Prostate gland (tissue), 2 donors: Measurements from ENCODE around the gene OS9. TPM values are rescaled to one million over a fixed set of nuclear protein-coding genes. Genes with fewer than 3 reads are reported as not detected.

Source experiments
- DNase-seq: peaks from one replicate; pipeline ENCODE4 v3.0.0-alpha.2; 2019; ENCODE audit warnings: low spot score
- H3K27ac ChIP-seq, 2 donors: fragments of 200-600 bp; sonication (generic); 2 replicates each; pipeline ENCODE4 v1.5.1; 2017 to 2019
- H3K27me3 ChIP-seq: fragments of 200-600 bp; sonication (generic); replicated peaks from 2 replicates; pipeline ENCODE4 v1.5.1; 2019; ENCODE audit not compliant: insufficient read depth
- H3K36me3 ChIP-seq, 2 donors: fragments of 200-600 bp; sonication (generic); 1 replicate in 1 of 2; 2 replicates in 1 of 2; pipeline versions ENCODE4 v1.5.1 to v1.8.1; 2017 to 2019
- H3K4me1 ChIP-seq: fragments of 200-600 bp; sonication (generic); replicated peaks from 2 replicates; pipeline ENCODE4 v1.5.1; 2019
- H3K4me3 ChIP-seq, 2 donors: fragments of 200-600 bp; sonication (generic); 2 replicates each; pipeline ENCODE4 v1.5.1; 2017 to 2019
- H3K9me3 ChIP-seq: fragments of 200-600 bp; sonication (generic); 2 replicates; pipeline ENCODE4 v1.5.1; 2017
- POLR2A ChIP-seq: fragments of 450-650 bp; IDR thresholded peaks from one replicate; pipeline ENCODE4 v1.6.1; 2016; ENCODE audit warnings: antibody characterized with exemption, mild to moderate bottlenecking
- POLR2AphosphoS5 ChIP-seq: sonication (generic); formaldehyde crosslinking; IDR thresholded peaks from one replicate; pipeline ENCODE4 v1.6.1; 2017; ENCODE audit warnings: antibody characterized with exemption
- WGBS: methylation state at CpG from one replicate; pipeline ENCODE4 v1.1.5; 2018; 5-methylcytosine and 5-hydroxymethylcytosine counted together
- intact Hi-C: fragments of 100-400 bp; cut with DNase I; formaldehyde crosslinking; loops from one replicate; pipeline ENCODE4 v1.14.2; 2022
- total RNA-seq, 2 donors: library from RNA; depleted of rRNA; stranded (reverse); fragments of >200 nt; gene quantifications; one replicate each; pipeline ENCODE4 v1.1.0, GENCODE V29; 2016
- TF ChIP-seq, protein P1 (sequence below), 4 experiments: fragments of 200-600 bp in 2 of 4; fragments of 450-650 bp in 2 of 4; sonication (generic) in 2 of 4; IDR thresholded peaks; 1 replicate in 3 of 4; 2 replicates in 1 of 4; pipeline ENCODE4 v1.5.1; 2016 to 2019; ENCODE audit warnings: antibody characterized with exemption in 4 of 4, mild to moderate bottlenecking in 2 of 4, moderate library complexity in 2 of 4

OS9 gene
- total RNA-seq, 2 donors from 2014 or later, result 210 to 321 TPM

DNA sequence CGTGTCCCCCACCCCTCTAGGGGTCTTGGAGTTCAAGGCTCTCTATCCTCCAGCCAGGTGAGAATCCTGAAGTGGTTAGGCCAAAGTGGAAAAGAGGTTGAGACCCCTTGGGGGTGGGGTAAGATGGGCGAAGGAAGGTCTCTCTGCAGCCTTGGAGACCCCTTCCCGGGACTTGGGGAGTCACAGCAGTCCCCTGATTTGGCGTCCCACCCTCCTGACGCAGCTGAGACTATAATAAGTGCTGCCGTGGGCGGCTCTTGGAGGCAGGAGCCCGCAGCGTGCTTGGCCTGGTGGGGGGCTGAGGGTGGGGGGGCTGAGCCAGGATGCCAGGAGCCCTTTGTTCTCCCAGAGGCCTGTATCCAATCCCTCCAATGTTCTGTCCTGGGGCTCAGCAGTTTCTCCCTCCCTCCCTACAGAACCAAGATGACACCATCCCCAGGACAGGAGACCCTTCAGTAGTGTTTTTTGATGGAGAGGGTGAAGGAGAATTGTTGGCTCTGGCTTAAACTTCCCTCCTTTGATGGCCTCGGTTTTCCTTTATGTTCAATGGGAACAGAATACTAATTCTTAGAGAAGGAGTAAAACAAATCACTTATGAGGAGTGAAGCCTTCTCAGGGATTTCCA is 46.1 kb downstream of the OS9 start:
- no peak for DNase-seq
- Histone ChIP-seq H3K36me3 (no peaks in the 10 kb centered on the region), H3K9me3 (no peaks in the 10 kb centered on the region), H3K27ac (no peak overlapping the region), H3K4me1 (peaks cover 22% of the 10 kb centered on the region), H3K4me3 (no peak overlapping the region), H3K27me3 (peaks cover 12% of the 10 kb centered on the region)
- TF ChIP-seq POLR2AphosphoS5 (no peak), POLR2A (no peak)
- TF ChIP-seq, protein P1, sequence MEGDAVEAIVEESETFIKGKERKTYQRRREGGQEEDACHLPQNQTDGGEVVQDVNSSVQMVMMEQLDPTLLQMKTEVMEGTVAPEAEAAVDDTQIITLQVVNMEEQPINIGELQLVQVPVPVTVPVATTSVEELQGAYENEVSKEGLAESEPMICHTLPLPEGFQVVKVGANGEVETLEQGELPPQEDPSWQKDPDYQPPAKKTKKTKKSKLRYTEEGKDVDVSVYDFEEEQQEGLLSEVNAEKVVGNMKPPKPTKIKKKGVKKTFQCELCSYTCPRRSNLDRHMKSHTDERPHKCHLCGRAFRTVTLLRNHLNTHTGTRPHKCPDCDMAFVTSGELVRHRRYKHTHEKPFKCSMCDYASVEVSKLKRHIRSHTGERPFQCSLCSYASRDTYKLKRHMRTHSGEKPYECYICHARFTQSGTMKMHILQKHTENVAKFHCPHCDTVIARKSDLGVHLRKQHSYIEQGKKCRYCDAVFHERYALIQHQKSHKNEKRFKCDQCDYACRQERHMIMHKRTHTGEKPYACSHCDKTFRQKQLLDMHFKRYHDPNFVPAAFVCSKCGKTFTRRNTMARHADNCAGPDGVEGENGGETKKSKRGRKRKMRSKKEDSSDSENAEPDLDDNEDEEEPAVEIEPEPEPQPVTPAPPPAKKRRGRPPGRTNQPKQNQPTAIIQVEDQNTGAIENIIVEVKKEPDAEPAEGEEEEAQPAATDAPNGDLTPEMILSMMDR (IDR thresholded peaks at IDR 0.05), result no peak
- intact Hi-C loops, result no loop called here
- 40% methylated on average over 10 of the region's 10 CpGs for WGBS

DNA sequence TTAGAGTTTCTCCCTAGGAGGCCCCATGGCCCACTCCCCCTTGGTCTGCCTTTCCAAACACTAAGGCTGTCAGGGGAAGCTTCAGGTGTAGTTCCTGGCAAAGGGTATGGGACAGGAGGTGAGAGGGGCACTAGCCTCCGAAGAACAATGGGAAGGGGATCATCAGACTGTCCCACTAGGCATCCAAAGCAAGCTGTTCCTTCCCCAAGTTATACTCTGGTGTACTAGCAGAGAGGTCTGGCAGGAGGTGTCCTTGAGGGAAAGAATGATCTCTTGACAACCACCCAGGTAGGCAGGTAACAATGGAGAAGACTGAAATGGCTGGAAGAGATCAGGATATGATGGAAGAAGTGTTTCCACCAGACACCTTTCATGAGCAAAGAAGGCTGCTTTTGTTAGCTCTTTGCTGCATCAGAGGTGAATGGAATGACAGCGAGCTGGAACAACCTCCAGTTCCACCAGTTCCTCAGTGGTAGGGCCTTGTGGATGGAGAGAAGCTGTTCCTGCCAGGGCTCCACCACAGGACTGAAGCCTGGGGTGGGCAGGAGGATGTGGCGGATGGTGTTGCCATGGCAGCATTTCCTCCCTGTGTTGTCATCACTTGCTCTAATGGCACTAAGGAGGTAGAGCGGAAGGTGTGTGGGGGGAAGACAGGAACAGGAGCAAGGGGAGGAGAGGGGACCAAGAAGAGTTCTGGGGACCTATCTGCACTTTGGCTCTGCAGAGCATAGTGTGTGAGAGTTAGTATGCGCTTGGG is 46.9 kb downstream of the OS9 start:
- Histone ChIP-seq H3K4me1 (peaks cover 21% of the 10 kb centered on the region), H3K27me3 (peaks cover 12% of the 10 kb centered on the region), H3K4me3 (no peak overlapping the region), H3K9me3 (no peaks in the 10 kb centered on the region), H3K36me3 (no peaks in the 10 kb centered on the region), H3K27ac (no peak overlapping the region)
- DNase-seq, result no peak
- WGBS, result 56% methylated on average over 5 of the region's 5 CpGs
- TF ChIP-seq POLR2A (no peak), POLR2AphosphoS5 (no peak)
- TF ChIP-seq, protein P1 (IDR thresholded peaks at IDR 0.05), result no peak
- intact Hi-C loops, result no loop called here

DNA sequence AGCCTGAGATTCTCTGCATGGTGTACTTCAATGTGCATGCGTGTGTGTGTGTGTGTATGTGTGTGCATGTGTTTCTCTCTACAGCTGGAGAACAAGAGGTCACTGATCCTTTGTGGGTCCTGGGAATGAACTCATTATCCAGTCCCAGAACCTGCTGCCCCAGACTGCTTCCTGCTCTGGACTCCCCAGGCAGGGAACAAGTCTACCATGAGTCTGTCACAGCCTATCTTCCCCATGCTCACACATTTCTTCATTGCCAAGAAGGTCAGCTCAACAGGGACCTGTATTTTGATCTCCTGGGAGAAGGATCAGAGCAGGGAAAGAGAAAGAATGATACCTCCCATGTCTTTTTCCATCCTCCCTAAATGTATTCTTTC is 47.5 kb downstream of the OS9 start:
- Histone ChIP-seq H3K27ac (no peak overlapping the region), H3K27me3 (peaks cover 12% of the 10 kb centered on the region), H3K9me3 (no peaks in the 10 kb centered on the region), H3K36me3 (no peaks in the 10 kb centered on the region), H3K4me3 (no peak overlapping the region), H3K4me1 (peaks cover 15% of the 10 kb centered on the region)
- intact Hi-C loops, result no loop called here
- TF ChIP-seq POLR2A, result no peak
- TF ChIP-seq, protein P1 (IDR thresholded peaks at IDR 0.05), result no peak
- no peak for TF ChIP-seq POLR2AphosphoS5
- DNase-seq, result no peak
- WGBS, result 85% methylated on average over 1 of the region's 1 CpG

DNA sequence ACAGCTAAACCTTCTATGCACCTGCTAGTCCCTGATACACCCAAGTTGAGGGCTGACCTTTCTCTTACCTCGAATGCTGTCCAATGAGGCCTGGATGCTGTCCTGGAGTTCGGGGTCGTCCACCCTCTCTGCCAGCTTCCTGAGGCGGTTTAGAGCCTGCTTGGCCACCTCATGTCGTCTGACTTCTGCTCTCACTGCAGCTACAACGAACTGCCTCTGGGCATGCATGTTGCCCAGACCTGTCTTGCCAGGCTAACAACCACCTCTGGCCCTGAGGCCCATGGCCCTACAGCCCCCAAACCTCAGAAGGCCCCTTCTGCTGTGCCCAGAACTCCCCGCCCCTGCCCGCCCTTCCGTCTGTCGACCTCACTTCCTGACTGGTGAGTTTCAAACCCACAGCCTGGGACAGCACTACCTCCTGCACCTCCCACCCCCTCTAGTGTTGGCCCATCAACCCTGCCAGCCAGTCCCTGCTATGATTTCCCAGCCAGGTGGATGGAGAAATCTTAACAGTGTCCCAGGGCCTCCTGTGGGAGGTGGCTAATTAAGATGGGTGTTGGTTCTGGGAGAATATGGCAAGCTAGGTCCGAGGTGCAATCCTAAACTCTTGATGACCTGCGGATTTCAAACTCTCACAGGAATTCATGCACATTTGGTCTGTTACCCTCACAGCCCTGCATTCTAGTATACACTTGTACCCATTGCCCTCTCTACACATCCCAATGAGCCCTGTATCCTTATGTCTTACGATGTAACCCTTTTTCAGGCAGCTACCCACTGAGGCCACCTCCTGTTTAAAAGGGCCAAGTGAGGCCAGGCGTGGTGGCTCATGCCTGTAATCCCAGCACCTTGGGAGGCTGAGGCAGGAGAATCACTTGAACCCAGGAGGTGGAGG is 48.2 kb downstream of the OS9 start:
- no peak overlapping the region for H3K4me3 ChIP-seq
- H3K4me1 ChIP-seq, result peaks cover 13% of the 10 kb centered on the region
- no peak overlapping the region for H3K27ac ChIP-seq
- no peaks in the 10 kb centered on the region for H3K36me3 ChIP-seq
- WGBS, result 38% methylated on average over 14 of the region's 14 CpGs
- no peaks in the 10 kb centered on the region for H3K9me3 ChIP-seq
- intact Hi-C loops, result no loop called here
- TF ChIP-seq, protein P1 (IDR thresholded peaks at IDR 0.05), result peak in 1 of 4 experiments; percentile 8
- TF ChIP-seq POLR2AphosphoS5, result no peak
- no peak for DNase-seq
- H3K27me3 ChIP-seq, result peaks cover 8% of the 10 kb centered on the region
